Activated CD8-positive, alpha-beta memory T cell treated with anti-CD3 and anti-CD28 coated beads, Interleukin-2, amount 10 ng/mL, durations not matched to agents 7 days and 5 days (primary cell): ENCODE measurements around the gene ASPHD1. TPM values are rescaled to one million over a fixed set of nuclear protein-coding genes. Genes with fewer than 3 reads are reported as not detected.

Experiments used
- ATAC-seq: fragments of 150-1000 bp; cut with Tn5 transposase; one replicate; pipeline ENCODE4 v1.10.0; 2021; ENCODE audit warnings: moderate library complexity
- CTCF ChIA-PET: fragments of 350-600 bp; sonication (Branson Sonifier 250); formaldehyde crosslinking; loops from one replicate; lab custom pipeline; 2021; ENCODE audit warnings: antibody characterized with exemption; lab: Charles Lee
- DNase-seq: peaks from one replicate; pipeline ENCODE4 v3.0.0-alpha.2; 2020
- H3K27ac Mint-ChIP-seq: one replicate; pipeline ENCODE4 v1.8.0; 2021; ENCODE audit warnings: mild to moderate bottlenecking, mixed read lengths
- H3K27me3 Mint-ChIP-seq: one replicate; pipeline ENCODE4 v1.8.0; 2021; ENCODE audit warnings: mixed read lengths
- H3K36me3 Mint-ChIP-seq: one replicate; pipeline ENCODE4 v1.8.0; 2021; ENCODE audit warnings: mild to moderate bottlenecking, mixed read lengths
- H3K4me1 Mint-ChIP-seq: one replicate; pipeline ENCODE4 v1.8.0; 2021; ENCODE audit warnings: mixed read lengths
- H3K4me3 Mint-ChIP-seq: one replicate; pipeline ENCODE4 v1.8.0; 2021; ENCODE audit warnings: mild to moderate bottlenecking, moderate library complexity, mixed read lengths
- H3K9me3 Mint-ChIP-seq: one replicate; pipeline ENCODE4 v1.8.0; 2022; ENCODE audit warnings: low read depth, mixed read lengths
- total RNA-seq, 2 experiments: library from RNA; stranded (reverse); gene quantifications; one replicate each; pipeline ENCODE4 v1.2.3, GENCODE V29; 2021

The ASPHD1 gene
- total RNA-seq, 2 experiments from 2014 or later, result 0.33 TPM; not detected in 1

- Mint-ChIP-seq H3K36me3 (no peaks in the 10 kb centered on the region), H3K27me3 (no peaks in the 10 kb centered on the region), H3K9me3 (no peaks in the 10 kb centered on the region), H3K4me1 (no peaks in the 10 kb centered on the region), H3K4me3 (no peak overlapping the region), H3K27ac (no peak overlapping the region)
- no peak for DNase-seq
- CTCF ChIA-PET, result no interaction called here
- no peak for ATAC-seq
Measured at GRCh38 chr16:29891525-29892457, 8.5 kb upstream of the ASPHD1 start.

- no peak for ATAC-seq
- Mint-ChIP-seq H3K4me3 (no peak overlapping the region), H3K36me3 (no peaks in the 10 kb centered on the region), H3K27ac (no peak overlapping the region), H3K9me3 (no peaks in the 10 kb centered on the region), H3K27me3 (peaks cover 3% of the 10 kb centered on the region), H3K4me1 (no peaks in the 10 kb centered on the region)
- CTCF ChIA-PET, result no interaction called here
- no peak for DNase-seq
Measured at GRCh38 chr16:29892458-29892813, 7.9 kb upstream of the ASPHD1 start.

GRCh38 chr16:29893553-29893952 lies 6.7 kb upstream of the ASPHD1 start:
- ATAC-seq, result no peak
- Mint-ChIP-seq H3K4me3 (no peak overlapping the region), H3K9me3 (no peaks in the 10 kb centered on the region), H3K4me1 (no peaks in the 10 kb centered on the region), H3K27ac (no peak overlapping the region), H3K36me3 (no peaks in the 10 kb centered on the region), H3K27me3 (peaks cover 15% of the 10 kb centered on the region)
- CTCF ChIA-PET, result no interaction called here
- no peak for DNase-seq

- no peak overlapping the region for H3K27ac Mint-ChIP-seq
- no peak overlapping the region for H3K4me3 Mint-ChIP-seq
- H3K9me3 Mint-ChIP-seq, result no peaks in the 10 kb centered on the region
- no peaks in the 10 kb centered on the region for H3K36me3 Mint-ChIP-seq
- H3K4me1 Mint-ChIP-seq, result no peaks in the 10 kb centered on the region
- H3K27me3 Mint-ChIP-seq, result peaks cover 18% of the 10 kb centered on the region
- ATAC-seq (no peak), DNase-seq (no peak)
- CTCF ChIA-PET, result interaction anchor here (0.5 kb wide), 1 partner anchor 138 kb away, joined by 3 read pairs; no protein-coding TSS in a partner anchor
Measured at GRCh38 chr16:29894352-29894751, 5.9 kb upstream of the ASPHD1 start.

- Mint-ChIP-seq H3K27me3 (peaks cover 18% of the 10 kb centered on the region), H3K9me3 (no peaks in the 10 kb centered on the region), H3K36me3 (no peaks in the 10 kb centered on the region), H3K27ac (no peak overlapping the region), H3K4me1 (peaks cover 2% of the 10 kb centered on the region), H3K4me3 (no peak overlapping the region)
- ATAC-seq, result no peak
- CTCF ChIA-PET, result no interaction called here
- no peak for DNase-seq
Measured at GRCh38 chr16:29896841-29897240, 3.4 kb upstream of the ASPHD1 start.

GRCh38 chr16:29897333-29897732 lies 3.0 kb upstream of the ASPHD1 start:
- ATAC-seq, result no peak
- peaks cover 2% of the 10 kb centered on the region for H3K4me1 Mint-ChIP-seq

GRCh38 chr16:29898135-29898803 lies 2.0 kb upstream of the ASPHD1 start:
- Mint-ChIP-seq H3K27ac (no peak overlapping the region), H3K9me3 (no peaks in the 10 kb centered on the region), H3K4me1 (peaks cover 2% of the 10 kb centered on the region), H3K27me3 (peaks cover 18% of the 10 kb centered on the region), H3K36me3 (no peaks in the 10 kb centered on the region), H3K4me3 (no peak overlapping the region)
- ATAC-seq (no peak), DNase-seq (no peak)
- CTCF ChIA-PET, result interaction anchor here (0.6 to 1.0 kb wide), 2 partner anchors 13 to 62 kb away, joined by 3 to 4 read pairs; no protein-coding TSS in a partner anchor

More at GRCh38 chr16:29897333-29897732, 3.0 kb upstream of the ASPHD1 start:
- no peaks in the 10 kb centered on the region for H3K9me3 Mint-ChIP-seq
- CTCF ChIA-PET, result no interaction called here
- peaks cover 18% of the 10 kb centered on the region for H3K27me3 Mint-ChIP-seq
- H3K27ac Mint-ChIP-seq, result no peak overlapping the region
- DNase-seq, result no peak
- H3K4me3 Mint-ChIP-seq, result no peak overlapping the region
- H3K36me3 Mint-ChIP-seq, result no peaks in the 10 kb centered on the region

GRCh38 chr16:29898804-29899515 lies 1.3 kb upstream of the ASPHD1 start:
- no peaks in the 10 kb centered on the region for H3K36me3 Mint-ChIP-seq
- peaks cover 6% of the 10 kb centered on the region for H3K4me1 Mint-ChIP-seq
- H3K4me3 Mint-ChIP-seq, result no peak overlapping the region
- ATAC-seq, result no peak
- CTCF ChIA-PET, result interaction anchor here (0.6 to 1.0 kb wide), 3 partner anchors 13 to 62 kb away, joined by 3 to 4 read pairs (median 3); no protein-coding TSS in a partner anchor
- no peak for DNase-seq
- H3K27ac Mint-ChIP-seq, result no peak overlapping the region
- H3K9me3 Mint-ChIP-seq, result no peaks in the 10 kb centered on the region
- H3K27me3 Mint-ChIP-seq, result peaks cover 18% of the 10 kb centered on the region

GRCh38 chr16:29899516-29900101 lies 679 bp upstream of the ASPHD1 start, which contains the start of gene SEZ6L2:
SEZ6L2 (minus strand) TSS chr16:29899550; CDS start chr16:29899019, 531 bp downstream.
- no peaks in the 10 kb centered on the region for H3K9me3 Mint-ChIP-seq
- no peak within 1 kb of the TSS for H3K27ac Mint-ChIP-seq
- ATAC-seq, result no peak
- CTCF ChIA-PET, result interaction anchor here (0.8 to 1.6 kb wide), 5 partner anchors 12 to 132 kb away, joined by 3 to 5 read pairs (median 3); partner anchors contain the start of gene TAOK2
- H3K4me1 Mint-ChIP-seq, result peaks cover 6% of the 10 kb centered on the region
- DNase-seq, result peak; percentile 76
- peaks cover 18% of the 10 kb centered on the region for H3K27me3 Mint-ChIP-seq
- peak within 1 kb of the TSS; percentile 66 for H3K4me3 Mint-ChIP-seq
- H3K36me3 Mint-ChIP-seq, result no peaks in the 10 kb centered on the region

GRCh38 chr16:29900888-29901606 lies 759 bp downstream of the ASPHD1 start:
- Mint-ChIP-seq H3K4me3 (peak overlapping the region; percentile 66), H3K27me3 (peaks cover 18% of the 10 kb centered on the region), H3K27ac (no peak overlapping the region), H3K4me1 (peaks cover 6% of the 10 kb centered on the region), H3K9me3 (no peaks in the 10 kb centered on the region), H3K36me3 (no peaks in the 10 kb centered on the region)
- CTCF ChIA-PET, result interaction anchor here (0.8 to 1.6 kb wide), 4 partner anchors 16 to 131 kb away, joined by 3 to 4 read pairs (median 3); partner anchors contain the start of gene KCTD13
- no peak for ATAC-seq
- no peak for DNase-seq

- Mint-ChIP-seq H3K27ac (no peak overlapping the region), H3K4me3 (no peak overlapping the region), H3K9me3 (no peaks in the 10 kb centered on the region), H3K27me3 (peaks cover 18% of the 10 kb centered on the region), H3K36me3 (no peaks in the 10 kb centered on the region), H3K4me1 (peaks cover 6% of the 10 kb centered on the region)
- DNase-seq (no peak), ATAC-seq (no peak)
- CTCF ChIA-PET, result interaction anchor here (1.1 to 1.3 kb wide), 2 partner anchors 25 to 53 kb away, joined by 3 to 4 read pairs; partner anchors contain the start of gene KCTD13
Measured at GRCh38 chr16:29901607-29901945, 1.3 kb downstream of the ASPHD1 start.

GRCh38 chr16:29903590-29903989 lies 3.3 kb downstream of the ASPHD1 start:
- no peak for ATAC-seq
- Mint-ChIP-seq H3K27me3 (peaks cover 3% of the 10 kb centered on the region), H3K9me3 (no peaks in the 10 kb centered on the region), H3K4me3 (no peak overlapping the region), H3K27ac (no peak overlapping the region), H3K4me1 (peaks cover 6% of the 10 kb centered on the region), H3K36me3 (no peaks in the 10 kb centered on the region)
- CTCF ChIA-PET, result no interaction called here
- DNase-seq, result no peak
